Mesendoderm (in vitro differentiated cells): ENCODE results near the gene OPCML.

Experiments used
- DNase-seq: peaks from one replicate; pipeline ENCODE4 v3.0.0; 2013
- H2AK5ac ChIP-seq: 2 replicates; pipeline ENCODE4 v1.6.1; 2013; ENCODE audit warnings: low read length, inconsistent platforms
- H2BK120ac ChIP-seq: 2 replicates; pipeline ENCODE4 v1.6.1; 2013; ENCODE audit warnings: low read depth, mild to moderate bottlenecking, low read length, moderate library complexity, mixed read lengths
- H2BK15ac ChIP-seq: replicated peaks from 2 replicates; pipeline ENCODE4 v1.6.1; 2013; ENCODE audit warnings: low read depth, mild to moderate bottlenecking, moderate library complexity
- H2BK5ac ChIP-seq: 2 replicates; pipeline ENCODE4 v1.6.1; 2013; ENCODE audit warnings: low read length, inconsistent platforms
- H3K18ac ChIP-seq: 2 replicates; pipeline ENCODE4 v1.6.1; 2013; ENCODE audit warnings: mild to moderate bottlenecking, low read length, mixed read lengths
- H3K23ac ChIP-seq: one replicate; pipeline ENCODE4 v1.6.1; 2013; ENCODE audit warnings: low read length
- H3K27ac ChIP-seq: 2 replicates; pipeline ENCODE4 v1.5.1; 2013; ENCODE audit warnings: low read depth, mild to moderate bottlenecking, inconsistent platforms, low read length, moderate library complexity
- H3K27me3 ChIP-seq: 2 replicates; pipeline ENCODE4 v1.6.1; 2013; ENCODE audit warnings: low read length, control low read depth, mild to moderate bottlenecking, inconsistent platforms; ENCODE audit not compliant: insufficient read depth, poor library complexity
- H3K36me3 ChIP-seq: 2 replicates; pipeline ENCODE4 v1.6.1; 2013; ENCODE audit warnings: low read length, inconsistent platforms; ENCODE audit not compliant: control insufficient read depth, insufficient read depth
- H3K4ac ChIP-seq: one replicate; pipeline ENCODE4 v1.6.1; 2013; ENCODE audit warnings: low read depth, mild to moderate bottlenecking, low read length, moderate library complexity
- H3K4me1 ChIP-seq: 2 replicates; pipeline ENCODE4 v1.6.1; 2013; ENCODE audit warnings: low read depth, low read length, inconsistent platforms; ENCODE audit not compliant: control insufficient read depth
- H3K4me2 ChIP-seq: 2 replicates; pipeline ENCODE4 v1.6.1; 2013; ENCODE audit warnings: low read length
- H3K4me3 ChIP-seq: 2 replicates; pipeline ENCODE4 v1.5.1; 2013; ENCODE audit warnings: mild to moderate bottlenecking, low read length
- H3K56ac ChIP-seq: one replicate; pipeline ENCODE4 v1.6.1; 2013; ENCODE audit warnings: low read length
- H3K79me1 ChIP-seq: 2 replicates; pipeline ENCODE4 v1.6.1; 2013; ENCODE audit warnings: low read length, inconsistent platforms
- H3K79me2 ChIP-seq: 2 replicates; pipeline ENCODE4 v1.6.1; 2013; ENCODE audit warnings: mild to moderate bottlenecking, low read length; ENCODE audit not compliant: control insufficient read depth, insufficient read depth
- H3K9ac ChIP-seq: 2 replicates; pipeline ENCODE4 v1.6.1; 2013; ENCODE audit warnings: low read length, inconsistent platforms
- H4K5ac ChIP-seq: one replicate; pipeline ENCODE4 v1.6.1; 2013; ENCODE audit warnings: low read length
- H4K8ac ChIP-seq: one replicate; pipeline ENCODE4 v1.6.1; 2013; ENCODE audit warnings: low read depth, mild to moderate bottlenecking, control low read depth, low read length, moderate library complexity
- WGBS: extraction: QIAGEN DNeasy Blood & Tissue Kit; methylation state at CpG from one replicate; pipeline ENCODE4 v1.1.7; 2013; ENCODE audit warnings: low lambda C conversion rate, missing lambda C conversion rate; ENCODE audit not compliant: insufficient coverage; ENCODE audit errors: extremely low coverage; 5-methylcytosine and 5-hydroxymethylcytosine counted together

The OPCML gene

DNA sequence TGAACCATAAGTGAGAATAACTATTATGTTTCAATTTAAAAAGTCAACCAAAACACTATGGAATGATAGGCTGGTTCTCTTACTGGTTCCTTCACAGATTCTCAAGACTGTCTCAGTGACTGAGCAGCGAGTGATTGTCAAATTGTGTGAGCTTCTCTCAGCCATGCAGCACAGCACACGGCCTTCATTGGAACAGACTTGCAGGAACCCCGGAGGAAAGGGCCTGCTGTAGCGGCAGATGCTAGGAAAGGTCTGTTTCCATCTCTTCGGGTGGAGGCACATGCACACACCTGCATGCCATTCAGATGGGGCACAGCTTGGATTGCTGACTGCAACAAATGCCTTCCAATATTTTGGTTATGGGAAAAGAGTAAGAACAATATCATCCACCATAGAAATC is 741.8 kb downstream of the OPCML start:
- no peak overlapping the region for H2BK15ac ChIP-seq
- H3K4me3 ChIP-seq, result no peak overlapping the region
- no peak overlapping the region for H2AK5ac ChIP-seq
- H3K23ac ChIP-seq, result no peak overlapping the region
- H3K27ac ChIP-seq, result no peak overlapping the region
- H3K79me1 ChIP-seq, result no peaks in the 10 kb centered on the region
- H3K9ac ChIP-seq, result no peak overlapping the region
- H4K8ac ChIP-seq, result no peak overlapping the region
- no peak overlapping the region for H3K56ac ChIP-seq
- no peak overlapping the region for H3K4me2 ChIP-seq
- no peaks in the 10 kb centered on the region for H3K36me3 ChIP-seq
- H4K5ac ChIP-seq, result no peak overlapping the region
- H3K18ac ChIP-seq, result no peak overlapping the region
- no CpG with 5 or more reads among the region's 5 CpGs for WGBS
- H3K27me3 ChIP-seq, result no peaks in the 10 kb centered on the region
- DNase-seq, result no peak
- no peak overlapping the region for H3K4ac ChIP-seq
- peaks cover 10% of the 10 kb centered on the region for H3K4me1 ChIP-seq
- no peak overlapping the region for H2BK5ac ChIP-seq
- H3K79me2 ChIP-seq, result no peaks in the 10 kb centered on the region
- no peak overlapping the region for H2BK120ac ChIP-seq

DNA sequence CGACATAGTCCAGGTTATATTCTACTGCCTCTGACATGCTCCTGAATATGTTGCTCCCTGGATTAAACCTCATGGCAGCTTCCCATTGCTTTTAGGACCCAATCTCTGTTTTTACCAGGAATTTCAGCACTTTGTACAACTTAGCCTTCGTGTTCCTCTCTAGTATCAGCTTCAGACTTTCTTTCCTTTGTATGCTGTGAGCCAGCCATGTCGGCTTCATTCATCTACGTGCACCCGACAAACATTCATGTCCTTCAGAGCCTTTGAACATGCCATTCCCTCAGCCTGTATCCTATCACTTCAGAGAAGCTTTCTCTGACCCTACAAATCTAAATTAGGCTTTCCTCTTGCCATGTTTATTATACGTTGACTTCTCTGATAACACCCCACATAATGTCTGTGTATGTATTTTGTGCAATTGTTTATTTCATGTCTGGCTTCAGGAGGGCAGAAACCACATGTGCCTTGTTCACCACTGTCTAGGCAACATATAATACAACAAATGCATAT is 743.4 kb downstream of the OPCML start:
- H3K4me1 ChIP-seq, result peaks cover 9% of the 10 kb centered on the region
- DNase-seq, result no peak

DNA sequence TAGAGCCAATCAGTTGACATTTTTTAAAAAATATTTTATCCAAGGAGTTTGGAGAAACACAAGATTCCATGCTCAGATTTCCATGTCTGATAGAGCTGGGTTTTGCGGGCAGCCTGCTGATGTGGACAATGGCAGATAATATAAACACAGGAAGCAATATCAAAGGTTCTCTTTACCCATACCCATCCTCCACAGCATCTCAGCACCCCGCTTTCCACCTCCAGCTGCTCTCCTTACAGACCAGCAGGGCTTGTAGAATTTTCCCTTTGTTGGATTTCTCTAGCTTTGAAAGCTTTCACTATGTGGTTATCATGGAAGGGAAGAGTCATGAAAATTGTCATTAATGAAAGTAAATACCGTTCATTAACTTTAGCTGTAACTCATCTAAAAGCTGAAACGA is 746.4 kb downstream of the OPCML start:
- WGBS, result no CpG with 5 or more reads among the region's 4 CpGs

More for the DNA sequence above, 743.4 kb downstream of the OPCML start:
- H3K4me3 ChIP-seq, result no peak overlapping the region
- H3K27ac ChIP-seq, result no peak overlapping the region
- H3K18ac ChIP-seq, result no peak overlapping the region
- H4K5ac ChIP-seq, result no peak overlapping the region
- no peak overlapping the region for H3K4ac ChIP-seq
- no peaks in the 10 kb centered on the region for H3K27me3 ChIP-seq
- H3K79me1 ChIP-seq, result no peaks in the 10 kb centered on the region
- no peak overlapping the region for H3K9ac ChIP-seq
- no peak overlapping the region for H4K8ac ChIP-seq
- H3K79me2 ChIP-seq, result no peaks in the 10 kb centered on the region
- H3K4me2 ChIP-seq, result no peak overlapping the region
- H3K56ac ChIP-seq, result no peak overlapping the region
- WGBS, result no CpG with 5 or more reads among the region's 6 CpGs
- no peak overlapping the region for H2BK120ac ChIP-seq
- no peak overlapping the region for H2BK5ac ChIP-seq
- H2AK5ac ChIP-seq, result no peak overlapping the region
- no peaks in the 10 kb centered on the region for H3K36me3 ChIP-seq
- no peak overlapping the region for H3K23ac ChIP-seq
- H2BK15ac ChIP-seq, result no peak overlapping the region

DNA sequence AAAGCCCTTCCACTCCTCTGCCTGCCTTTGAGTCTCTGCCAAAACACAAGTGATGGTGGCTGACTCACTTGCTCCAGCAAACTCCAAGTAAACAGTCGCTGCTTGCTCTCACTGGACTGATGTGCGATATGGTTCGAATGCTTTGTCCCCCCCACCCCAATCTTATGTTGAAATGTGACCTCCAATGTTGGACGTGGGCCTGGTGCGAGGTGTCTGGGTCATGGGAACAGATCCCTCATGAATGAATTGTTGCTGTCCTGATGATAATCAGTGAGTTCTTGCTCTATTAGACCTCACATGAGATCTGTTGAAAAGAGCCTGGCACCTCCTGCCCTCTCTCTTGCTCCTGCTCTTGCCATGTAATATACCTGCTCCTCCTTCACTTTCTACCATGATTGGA is 747.9 kb downstream of the OPCML start:
- Histone ChIP-seq H2BK15ac (no peak overlapping the region), H4K5ac (no peak overlapping the region), H3K27ac (no peak overlapping the region), H3K4me3 (no peak overlapping the region), H3K79me2 (no peaks in the 10 kb centered on the region), H4K8ac (no peak overlapping the region), H3K27me3 (no peaks in the 10 kb centered on the region), H3K56ac (no peak overlapping the region), H3K4ac (no peak overlapping the region), H3K23ac (no peak overlapping the region), H3K79me1 (no peaks in the 10 kb centered on the region), H3K9ac (no peak overlapping the region), H3K18ac (no peak overlapping the region), H3K4me1 (no peaks in the 10 kb centered on the region), H2AK5ac (no peak overlapping the region), H3K36me3 (no peaks in the 10 kb centered on the region), H2BK5ac (no peak overlapping the region), H2BK120ac (no peak overlapping the region), H3K4me2 (no peak overlapping the region)
- DNase-seq, result no peak
- no CpG with 5 or more reads among the region's 5 CpGs for WGBS

More for the DNA sequence above, 746.4 kb downstream of the OPCML start:
- Histone ChIP-seq H3K36me3 (no peaks in the 10 kb centered on the region), H2AK5ac (no peak overlapping the region), H3K27me3 (no peaks in the 10 kb centered on the region), H3K27ac (no peak overlapping the region), H3K79me2 (no peaks in the 10 kb centered on the region), H3K4me2 (no peak overlapping the region), H3K4ac (no peak overlapping the region), H4K5ac (no peak overlapping the region), H2BK120ac (no peak overlapping the region), H3K4me3 (no peak overlapping the region), H3K56ac (no peak overlapping the region), H3K9ac (no peak overlapping the region), H2BK5ac (no peak overlapping the region), H3K18ac (no peak overlapping the region), H3K23ac (no peak overlapping the region), H3K4me1 (no peaks in the 10 kb centered on the region), H2BK15ac (no peak overlapping the region), H4K8ac (no peak overlapping the region), H3K79me1 (no peaks in the 10 kb centered on the region)
- no peak for DNase-seq

DNA sequence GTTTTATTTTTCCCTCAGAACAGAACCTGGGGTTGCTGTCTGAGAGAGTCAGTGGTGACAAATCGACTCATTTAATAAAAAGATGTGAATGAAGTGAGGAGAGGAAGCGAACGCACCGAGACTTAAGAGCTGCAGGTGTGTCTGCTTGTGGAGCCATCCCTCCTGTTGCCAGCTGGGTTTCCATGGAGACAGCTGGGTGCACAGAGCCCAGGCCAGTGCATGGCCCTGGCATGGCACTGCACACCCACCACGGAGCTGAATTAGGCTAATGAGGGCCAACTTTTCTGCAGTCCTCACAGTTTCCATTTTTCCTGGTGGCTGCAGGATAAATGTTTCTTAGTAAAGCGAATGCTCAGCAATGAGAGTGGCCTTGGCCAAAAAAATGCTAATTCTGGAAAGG is 750.2 kb downstream of the OPCML start:
- Histone ChIP-seq H2BK15ac (no peak overlapping the region), H2AK5ac (no peak overlapping the region), H4K5ac (no peak overlapping the region), H3K4me2 (no peak overlapping the region), H3K18ac (no peak overlapping the region), H3K4ac (no peak overlapping the region), H3K27me3 (no peaks in the 10 kb centered on the region), H3K23ac (no peak overlapping the region), H3K27ac (no peak overlapping the region), H3K4me1 (peaks cover 3% of the 10 kb centered on the region), H3K4me3 (no peak overlapping the region), H3K56ac (no peak overlapping the region), H3K9ac (no peak overlapping the region), H2BK120ac (no peak overlapping the region), H3K36me3 (no peaks in the 10 kb centered on the region), H2BK5ac (no peak overlapping the region), H3K79me2 (no peaks in the 10 kb centered on the region), H3K79me1 (no peaks in the 10 kb centered on the region), H4K8ac (no peak overlapping the region)
- no peak for DNase-seq
- WGBS, result no CpG with 5 or more reads among the region's 6 CpGs

DNA sequence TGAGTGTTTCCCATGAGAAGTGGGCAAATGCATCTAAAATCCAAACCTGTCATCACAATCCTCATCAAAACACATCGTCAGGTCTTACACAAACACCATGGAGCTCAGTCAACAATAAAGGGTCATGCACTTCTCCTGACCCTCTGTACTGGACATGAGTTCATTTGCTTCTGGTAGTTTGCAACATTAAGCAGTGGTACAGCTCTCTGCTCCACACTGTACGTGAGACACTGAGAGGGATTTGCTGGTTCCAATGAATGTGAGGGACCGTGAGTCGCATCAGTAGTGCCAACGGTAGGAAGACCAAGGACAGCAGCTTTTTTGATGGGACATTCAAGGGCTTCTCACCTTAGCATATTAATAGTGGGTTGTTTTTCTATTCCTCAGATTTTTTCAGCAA is 752.3 kb downstream of the OPCML start:
- H3K27ac ChIP-seq, result no peak overlapping the region
- H3K27me3 ChIP-seq, result no peaks in the 10 kb centered on the region
- no peak overlapping the region for H2BK120ac ChIP-seq
- WGBS, result no CpG with 5 or more reads among the region's 5 CpGs
- H4K8ac ChIP-seq, result no peak overlapping the region
- H3K4me1 ChIP-seq, result peaks cover 6% of the 10 kb centered on the region
- H3K79me1 ChIP-seq, result no peaks in the 10 kb centered on the region
- no peak overlapping the region for H3K4me3 ChIP-seq
- H4K5ac ChIP-seq, result no peak overlapping the region
- H3K79me2 ChIP-seq, result no peaks in the 10 kb centered on the region
- no peak overlapping the region for H3K4me2 ChIP-seq
- H3K18ac ChIP-seq, result no peak overlapping the region
- no peak overlapping the region for H2BK15ac ChIP-seq
- DNase-seq, result no peak
- H3K4ac ChIP-seq, result no peak overlapping the region
- no peak overlapping the region for H2AK5ac ChIP-seq
- no peak overlapping the region for H3K23ac ChIP-seq
- H3K56ac ChIP-seq, result no peak overlapping the region
- no peak overlapping the region for H3K9ac ChIP-seq
- H2BK5ac ChIP-seq, result no peak overlapping the region
- H3K36me3 ChIP-seq, result no peaks in the 10 kb centered on the region
